H9 (cell line): ENCODE measurements around the gene IMMP2L. TPM values are rescaled to one million over a fixed set of nuclear protein-coding genes. Genes with fewer than 3 reads are reported as not detected.

Experiments used
- DNase-seq: peaks from one replicate; pipeline ENCODE4 v3.0.0-alpha.2; 2017
- H2AFZ ChIP-seq: one replicate; pipeline ENCODE4 v1.6.1; 2013; ENCODE audit warnings: mild to moderate bottlenecking, low read length, control low read depth, moderate library complexity
- H2AK5ac ChIP-seq: 2 replicates; pipeline ENCODE4 v1.6.1; 2013; ENCODE audit warnings: low read length, control low read depth, mixed read lengths; ENCODE audit not compliant: insufficient read length
- H2BK120ac ChIP-seq: one replicate; pipeline ENCODE4 v1.6.1; 2013; ENCODE audit warnings: low read depth, mild to moderate bottlenecking, low read length, control low read depth, inconsistent platforms; ENCODE audit not compliant: poor library complexity, severe bottlenecking
- H2BK12ac ChIP-seq: 2 replicates; pipeline ENCODE4 v1.6.1; 2013; ENCODE audit warnings: low read length, control low read depth, mixed read lengths, low read depth; ENCODE audit not compliant: insufficient read length
- H2BK15ac ChIP-seq: 2 replicates; pipeline ENCODE4 v1.6.1; 2013; ENCODE audit warnings: low read depth, low read length, control low read depth
- H2BK20ac ChIP-seq: one replicate; pipeline ENCODE4 v1.6.1; 2013; ENCODE audit warnings: low read depth, mild to moderate bottlenecking, low read length, control low read depth, inconsistent platforms; ENCODE audit not compliant: poor library complexity, severe bottlenecking
- H2BK5ac ChIP-seq: 2 replicates; pipeline ENCODE4 v1.6.1; 2013; ENCODE audit warnings: low read length, control low read depth, mixed read lengths; ENCODE audit not compliant: insufficient read length
- H3K14ac ChIP-seq: 2 replicates; pipeline ENCODE4 v1.6.1; 2013; ENCODE audit warnings: low read length, control low read depth; ENCODE audit not compliant: insufficient read depth
- H3K18ac ChIP-seq: 2 replicates; pipeline ENCODE4 v1.6.1; 2013; ENCODE audit warnings: low read depth, mild to moderate bottlenecking, mixed read lengths, low read length, control low read depth; ENCODE audit not compliant: insufficient read length
- H3K23ac ChIP-seq: 2 replicates; pipeline ENCODE4 v1.6.1; 2013; ENCODE audit warnings: low read length, control low read depth, mixed read lengths, low read depth; ENCODE audit not compliant: insufficient read length
- H3K23me2 ChIP-seq: 2 replicates; pipeline ENCODE4 v1.6.1; 2013; ENCODE audit warnings: low read depth, mild to moderate bottlenecking, mixed read lengths, low read length, control low read depth; ENCODE audit not compliant: insufficient read length, poor library complexity, severe bottlenecking
- H3K27ac ChIP-seq: 2 replicates; pipeline ENCODE4 v1.5.1; 2013; ENCODE audit warnings: low read length, control low read depth, mixed read lengths, low read depth; ENCODE audit not compliant: insufficient read length
- H3K27me3 ChIP-seq: 2 replicates; pipeline ENCODE4 v1.6.1; 2013; ENCODE audit warnings: low read length, control low read depth, inconsistent platforms; ENCODE audit not compliant: insufficient read depth
- H3K4ac ChIP-seq: 2 replicates; pipeline ENCODE4 v1.6.1; 2013; ENCODE audit warnings: low read depth, mild to moderate bottlenecking, control low read depth, inconsistent platforms, low read length, moderate library complexity
- H3K4me1 ChIP-seq: 2 replicates; pipeline ENCODE4 v1.6.1; 2013; ENCODE audit warnings: low read length, control low read depth, inconsistent platforms; ENCODE audit not compliant: insufficient read depth
- H3K4me2 ChIP-seq: 2 replicates; pipeline ENCODE4 v1.6.1; 2013; ENCODE audit warnings: low read length, control low read depth, mixed read lengths; ENCODE audit not compliant: insufficient read length, insufficient read depth
- H3K56ac ChIP-seq: 2 replicates; pipeline ENCODE4 v1.6.1; 2013; ENCODE audit warnings: low read depth, mild to moderate bottlenecking, mixed read lengths, low read length, control low read depth; ENCODE audit not compliant: insufficient read length
- H3K79me1 ChIP-seq: 2 replicates; pipeline ENCODE4 v1.6.1; 2013; ENCODE audit warnings: low read depth, mild to moderate bottlenecking, moderate library complexity, low read length, control low read depth, inconsistent platforms; ENCODE audit not compliant: insufficient read depth, poor library complexity, severe bottlenecking
- H3K79me2 ChIP-seq: 2 replicates; pipeline ENCODE4 v1.6.1; 2013; ENCODE audit warnings: low read length, control low read depth, inconsistent platforms; ENCODE audit not compliant: insufficient read depth
- H3K9ac ChIP-seq: 2 replicates; pipeline ENCODE4 v1.6.1; 2013; ENCODE audit warnings: low read length, control low read depth, mixed read lengths; ENCODE audit not compliant: insufficient read length; ENCODE audit errors: extremely low read depth
- H3K9me3 ChIP-seq: one replicate; pipeline ENCODE4 v1.6.1; 2013; ENCODE audit warnings: low read depth, low read length, inconsistent platforms; ENCODE audit not compliant: control insufficient read depth
- H3T11ph ChIP-seq: one replicate; pipeline ENCODE4 v1.6.1; 2013; ENCODE audit warnings: mild to moderate bottlenecking, low read length, control low read depth, inconsistent platforms
- H4K20me1 ChIP-seq: one replicate; pipeline ENCODE4 v1.6.1; 2013; ENCODE audit not compliant: control insufficient read depth, insufficient read length, insufficient read depth
- H4K5ac ChIP-seq: 2 replicates; pipeline ENCODE4 v1.6.1; 2013; ENCODE audit warnings: low read depth, mild to moderate bottlenecking, mixed read lengths, low read length, control low read depth; ENCODE audit not compliant: insufficient read length
- H4K8ac ChIP-seq: replicated peaks from 2 replicates; pipeline ENCODE4 v1.6.1; 2013; ENCODE audit warnings: low read length, control low read depth, mixed read lengths, low read depth; ENCODE audit not compliant: insufficient read length
- H4K91ac ChIP-seq: 2 replicates; pipeline ENCODE4 v1.6.1; 2013; ENCODE audit warnings: low read depth, mild to moderate bottlenecking, moderate library complexity, mixed read lengths, low read length, control low read depth; ENCODE audit not compliant: insufficient read length
- H3K27ac Mint-ChIP-seq, 3 experiments: 2 replicates in 2 of 3; 3 replicates in 1 of 3; pipeline ENCODE4 v1.8.0; 2020 to 2021; ENCODE audit warnings: mixed read lengths in 3 of 3, mild to moderate bottlenecking in 1 of 3, moderate library complexity in 1 of 3
- H3K27me3 Mint-ChIP-seq: 2 replicates; pipeline ENCODE4 v1.8.0; 2021; ENCODE audit warnings: low read depth, mild to moderate bottlenecking, moderate library complexity, mixed read lengths
- H3K36me3 Mint-ChIP-seq, 3 experiments: 2 replicates in 2 of 3; 3 replicates in 1 of 3; pipeline ENCODE4 v1.8.0; 2020 to 2021; ENCODE audit warnings: low read depth in 3 of 3, mixed read lengths in 3 of 3; ENCODE audit not compliant: insufficient read depth in 1 of 3
- H3K4me1 Mint-ChIP-seq, 2 experiments: 2 replicates each; pipeline ENCODE4 v1.8.0; 2020; ENCODE audit warnings: mixed read lengths in 2 of 2
- H3K4me3 Mint-ChIP-seq, 2 experiments: 2 replicates in 1 of 2; 3 replicates in 1 of 2; pipeline ENCODE4 v1.8.0; 2020 to 2021; ENCODE audit warnings: mild to moderate bottlenecking in 2 of 2, mixed read lengths in 2 of 2, moderate library complexity in 1 of 2
- H3K9me3 Mint-ChIP-seq, 2 experiments: 2 replicates in 1 of 2; 3 replicates in 1 of 2; pipeline ENCODE4 v1.8.0; 2020; ENCODE audit warnings: mild to moderate bottlenecking in 2 of 2, mixed read lengths in 2 of 2, moderate library complexity in 1 of 2
- CTCF ChIP-seq: fragments of 200-600 bp; sonication (generic); conservative IDR thresholded peaks from 3 replicates; pipeline ENCODE4 v1.8.0; 2021; ENCODE audit warnings: antibody characterized with exemption, mild to moderate bottlenecking
- WGBS: extraction: QIAGEN DNeasy Blood & Tissue Kit; methylation state at CpG from one replicate; pipeline ENCODE4 v1.1.7; 2013; ENCODE audit warnings: missing lambda C conversion rate, low lambda C conversion rate, mixed read lengths; ENCODE audit not compliant: insufficient read length; ENCODE audit errors: extremely low coverage; 5-methylcytosine and 5-hydroxymethylcytosine counted together
- total RNA-seq: library from RNA; stranded (reverse); gene quantifications from 2 replicates; pipeline ENCODE4 v1.2.1, GENCODE V29; 2021

The IMMP2L gene
- total RNA-seq, 1 experiment from 2014 or later = 14.7 TPM

GRCh38 chr7:110646804-110647203, 915.5 kb downstream of the IMMP2L start:
- Mint-ChIP-seq H3K27ac (no peak overlapping the region), H3K36me3 (no peaks in the 10 kb centered on the region), H3K9me3 (no peaks in the 10 kb centered on the region), H3K4me1 (peaks cover 12 to 17% of the 10 kb centered on the region in 2 experiments), H3K4me3 (no peak overlapping the region), H3K27me3 (no peaks in the 10 kb centered on the region)
- no peak overlapping the region for H3K23ac ChIP-seq
- no peaks in the 10 kb centered on the region for H3K9me3 ChIP-seq
- no peak overlapping the region for H2BK5ac ChIP-seq
- no peak overlapping the region for H3K14ac ChIP-seq
- H3K4me2 ChIP-seq = no peak overlapping the region
- H2BK120ac ChIP-seq = no peak overlapping the region
- H3K79me2 ChIP-seq = no peaks in the 10 kb centered on the region
- no peak overlapping the region for H2AK5ac ChIP-seq
- no peak for TF ChIP-seq CTCF
- H4K5ac ChIP-seq = no peak overlapping the region
- H2BK12ac ChIP-seq = no peak overlapping the region
- H3K56ac ChIP-seq = no peak overlapping the region
- no peak overlapping the region for H2AFZ ChIP-seq
- H2BK20ac ChIP-seq = no peak overlapping the region
- no peak overlapping the region for H3K4ac ChIP-seq
- no peak overlapping the region for H2BK15ac ChIP-seq
- DNase-seq = no peak
- WGBS = no CpG with 5 or more reads among the region's 2 CpGs
- H3K4me1 ChIP-seq = no peaks in the 10 kb centered on the region
- H3K27me3 ChIP-seq = no peaks in the 10 kb centered on the region
- no peak overlapping the region for H3K18ac ChIP-seq
- H3K27ac ChIP-seq = no peak overlapping the region
- no peaks in the 10 kb centered on the region for H4K20me1 ChIP-seq
- no peak overlapping the region for H4K8ac ChIP-seq
- no peaks in the 10 kb centered on the region for H3K23me2 ChIP-seq
- no peak overlapping the region for H4K91ac ChIP-seq
- H3K9ac ChIP-seq = no peak overlapping the region
- H3K79me1 ChIP-seq = no peaks in the 10 kb centered on the region
- H3T11ph ChIP-seq = no peak overlapping the region
